DOHH2 (cell line): Measurements from ENCODE around the gene PPP1R12C.

Experiments used
- H3F3A ChIP-seq: fragments of 200-600 bp; sonication (generic), shearing (Covaris generic); 2 replicates; pipeline ENCODE4 v1.6.0; 2016; ENCODE audit warnings: antibody characterized with exemption, mild to moderate bottlenecking; ENCODE audit not compliant: control insufficient read depth, insufficient read depth
- H3K27ac ChIP-seq: fragments of 200-600 bp; sonication (generic); 2 replicates; pipeline ENCODE4 v1.5.1; 2014; ENCODE audit warnings: low read depth, mild to moderate bottlenecking, low read length, moderate library complexity
- H3K27me3 ChIP-seq: fragments of 200-600 bp; sonication (generic); 2 replicates; pipeline ENCODE4 v1.6.1; 2014; ENCODE audit warnings: mild to moderate bottlenecking, low read length, mixed read lengths; ENCODE audit not compliant: control insufficient read depth
- H3K36me3 ChIP-seq: fragments of 200-600 bp; sonication (generic); 2 replicates; pipeline ENCODE4 v1.6.1; 2014; ENCODE audit warnings: mild to moderate bottlenecking, low read length, moderate library complexity, mixed read lengths; ENCODE audit not compliant: control insufficient read depth
- H3K4me1 ChIP-seq: fragments of 200-600 bp; sonication (generic); 2 replicates; pipeline ENCODE4 v1.6.1; 2014; ENCODE audit warnings: mild to moderate bottlenecking, low read length, mixed read lengths; ENCODE audit not compliant: control insufficient read depth
- H3K4me2 ChIP-seq: fragments of 200-600 bp; sonication (generic); 2 replicates; pipeline ENCODE4 v1.6.0; 2014; ENCODE audit warnings: mild to moderate bottlenecking, low read length, moderate library complexity
- H3K4me3 ChIP-seq: fragments of 200-600 bp; sonication (generic); 2 replicates; pipeline ENCODE4 v1.5.1; 2014; ENCODE audit warnings: mild to moderate bottlenecking, low read length, mixed read lengths
- H3K79me2 ChIP-seq: fragments of 200-600 bp; sonication (generic); 2 replicates; pipeline ENCODE4 v1.6.1; 2014; ENCODE audit warnings: mild to moderate bottlenecking, low read length, mixed read lengths; ENCODE audit not compliant: control insufficient read depth
- H3K9me2 ChIP-seq: fragments of 200-600 bp; sonication (generic); replicated peaks from 2 replicates; pipeline ENCODE4 v1.6.1; 2014; ENCODE audit warnings: mild to moderate bottlenecking, low read length, mixed read lengths; ENCODE audit not compliant: control insufficient read depth
- H3K9me3 ChIP-seq: fragments of 200-600 bp; sonication (generic); 2 replicates; pipeline ENCODE4 v1.6.1; 2014; ENCODE audit warnings: antibody characterized with exemption, low read length, mixed read lengths; ENCODE audit not compliant: control insufficient read depth, insufficient read depth
- H4K20me1 ChIP-seq: fragments of 200-600 bp; sonication (generic); 2 replicates; pipeline ENCODE4 v1.6.0; 2014; ENCODE audit warnings: low read depth, mild to moderate bottlenecking, antibody characterized with exemption, low read length, moderate library complexity; ENCODE audit not compliant: control insufficient read depth, insufficient read depth
- EZH2phosphoT487 ChIP-seq: fragments of 200-600 bp; sonication (generic); IDR thresholded peaks from 2 replicates; pipeline ENCODE4 v1.6.1; 2017; ENCODE audit warnings: borderline replicate concordance, mild to moderate bottlenecking, antibody characterized with exemption, low read length, moderate library complexity, mixed read lengths
- TF ChIP-seq, protein P1 (sequence below): fragments of 200-600 bp; sonication (generic); IDR thresholded peaks from one replicate; pipeline ENCODE4 v1.5.1; 2014; ENCODE audit warnings: antibody characterized with exemption, mild to moderate bottlenecking, low read depth, low read length; ENCODE audit not compliant: poor library complexity, severe bottlenecking

The PPP1R12C gene

DNA sequence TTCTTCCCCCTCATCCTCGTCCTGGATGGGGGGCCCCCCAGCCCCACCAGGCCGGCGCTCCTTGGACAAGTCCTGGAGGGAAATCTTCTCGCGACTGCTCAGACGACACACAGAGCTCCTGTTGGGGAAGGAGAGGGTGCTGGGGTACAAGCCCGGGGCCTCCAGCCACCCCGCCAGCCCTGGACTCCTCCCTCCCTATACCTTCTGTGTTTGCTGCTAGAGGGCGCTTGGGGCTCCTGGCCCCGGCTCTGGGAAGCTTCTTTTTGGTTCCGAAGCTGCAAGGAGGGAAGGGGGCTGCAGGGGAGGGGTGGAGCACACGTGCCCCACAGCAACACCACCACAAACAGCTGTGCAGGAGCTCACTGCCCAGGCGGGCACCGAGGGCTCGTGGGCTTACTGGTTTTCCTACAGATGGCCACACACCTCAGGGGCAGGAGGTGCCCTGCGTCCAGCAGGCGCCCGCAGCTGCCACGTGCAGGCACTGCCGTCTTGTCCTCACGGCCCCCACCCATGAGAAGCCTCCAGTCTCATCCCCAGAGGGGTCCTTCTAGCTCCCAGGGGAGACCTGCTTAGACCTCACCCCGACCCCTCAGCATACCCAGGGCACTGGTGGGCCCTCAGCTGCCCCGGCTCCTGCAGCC is 21.3 kb downstream of the PPP1R12C start:
- Histone ChIP-seq H3K4me3 (no peak overlapping the region), H3K79me2 (peaks cover 3% of the 10 kb centered on the region; the same call in 1 of the 2 replicates), H3F3A (no peaks in the 10 kb centered on the region), H3K27ac (no peak overlapping the region), H3K9me3 (no peaks in the 10 kb centered on the region), H3K27me3 (no peaks in the 10 kb centered on the region), H4K20me1 (0 out of 2 replicates have a peak, but pooled peaks cover 6% of the 10 kb centered on the region), H3K9me2 (no peaks in the 10 kb centered on the region), H3K4me1 (0 out of 2 replicates have a peak, but pooled peaks cover 2% of the 10 kb centered on the region), H3K36me3 (peaks cover 46% of the 10 kb centered on the region), H3K4me2 (no peak overlapping the region)
- TF ChIP-seq, protein P1, sequence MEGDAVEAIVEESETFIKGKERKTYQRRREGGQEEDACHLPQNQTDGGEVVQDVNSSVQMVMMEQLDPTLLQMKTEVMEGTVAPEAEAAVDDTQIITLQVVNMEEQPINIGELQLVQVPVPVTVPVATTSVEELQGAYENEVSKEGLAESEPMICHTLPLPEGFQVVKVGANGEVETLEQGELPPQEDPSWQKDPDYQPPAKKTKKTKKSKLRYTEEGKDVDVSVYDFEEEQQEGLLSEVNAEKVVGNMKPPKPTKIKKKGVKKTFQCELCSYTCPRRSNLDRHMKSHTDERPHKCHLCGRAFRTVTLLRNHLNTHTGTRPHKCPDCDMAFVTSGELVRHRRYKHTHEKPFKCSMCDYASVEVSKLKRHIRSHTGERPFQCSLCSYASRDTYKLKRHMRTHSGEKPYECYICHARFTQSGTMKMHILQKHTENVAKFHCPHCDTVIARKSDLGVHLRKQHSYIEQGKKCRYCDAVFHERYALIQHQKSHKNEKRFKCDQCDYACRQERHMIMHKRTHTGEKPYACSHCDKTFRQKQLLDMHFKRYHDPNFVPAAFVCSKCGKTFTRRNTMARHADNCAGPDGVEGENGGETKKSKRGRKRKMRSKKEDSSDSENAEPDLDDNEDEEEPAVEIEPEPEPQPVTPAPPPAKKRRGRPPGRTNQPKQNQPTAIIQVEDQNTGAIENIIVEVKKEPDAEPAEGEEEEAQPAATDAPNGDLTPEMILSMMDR: no peak
- no peak for TF ChIP-seq EZH2phosphoT487

DNA sequence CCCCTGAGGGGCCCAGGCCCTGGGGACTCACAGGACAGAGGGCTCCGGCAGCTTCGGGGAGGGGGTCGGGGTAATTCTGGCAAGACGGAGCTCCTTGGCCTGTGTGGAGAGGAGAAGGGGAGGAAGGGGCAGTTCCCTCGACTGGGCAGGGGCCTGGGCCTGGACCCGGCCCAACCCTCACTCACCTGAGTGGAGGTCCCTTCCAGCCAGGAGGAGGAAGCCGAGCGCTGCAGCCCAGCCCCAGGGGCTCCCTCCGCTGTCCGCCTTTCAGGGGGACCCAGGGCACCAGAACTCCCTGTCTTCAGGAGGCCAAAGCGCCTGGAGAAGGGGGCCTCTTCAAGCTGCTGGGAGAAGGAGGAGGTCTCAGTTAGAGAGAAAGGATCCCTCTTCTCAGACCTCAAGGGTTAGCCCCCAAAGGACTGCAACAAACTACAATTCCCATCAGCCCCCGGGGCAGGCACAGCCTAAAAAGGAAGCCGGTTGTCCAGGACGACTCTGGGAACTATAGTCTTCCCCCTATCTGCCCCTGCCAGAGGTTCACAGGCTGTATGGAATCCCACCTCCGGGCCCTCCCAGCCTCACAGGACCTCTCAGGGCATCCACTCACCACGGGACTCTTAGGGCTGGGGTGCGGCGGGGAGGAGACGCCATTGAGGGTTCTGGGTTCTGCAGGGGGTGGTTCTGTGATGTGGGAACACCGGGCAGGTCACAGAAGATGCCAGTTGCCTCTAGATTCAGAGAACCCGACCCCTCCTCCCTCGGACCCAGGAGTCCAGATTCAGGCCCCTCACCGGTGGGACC is 22.0 kb downstream of the PPP1R12C start:
- peaks cover 50% of the 10 kb centered on the region for H3K36me3 ChIP-seq
- no peaks in the 10 kb centered on the region for H3F3A ChIP-seq
- 0 out of 2 replicates have a peak, but pooled peaks cover 2% of the 10 kb centered on the region for H3K4me1 ChIP-seq
- no peak overlapping the region for H3K27ac ChIP-seq
- H3K9me2 ChIP-seq: no peaks in the 10 kb centered on the region
- TF ChIP-seq EZH2phosphoT487: no peak
- TF ChIP-seq, protein P1: no peak
- H3K4me3 ChIP-seq: no peak overlapping the region
- H3K4me2 ChIP-seq: no peak overlapping the region
- no peaks in the 10 kb centered on the region for H3K9me3 ChIP-seq
- H4K20me1 ChIP-seq: 0 out of 2 replicates have a peak, but pooled peaks cover 6% of the 10 kb centered on the region
- H3K27me3 ChIP-seq: no peaks in the 10 kb centered on the region
- 0 out of 2 replicates have a peak, but pooled peaks cover 3% of the 10 kb centered on the region for H3K79me2 ChIP-seq

DNA sequence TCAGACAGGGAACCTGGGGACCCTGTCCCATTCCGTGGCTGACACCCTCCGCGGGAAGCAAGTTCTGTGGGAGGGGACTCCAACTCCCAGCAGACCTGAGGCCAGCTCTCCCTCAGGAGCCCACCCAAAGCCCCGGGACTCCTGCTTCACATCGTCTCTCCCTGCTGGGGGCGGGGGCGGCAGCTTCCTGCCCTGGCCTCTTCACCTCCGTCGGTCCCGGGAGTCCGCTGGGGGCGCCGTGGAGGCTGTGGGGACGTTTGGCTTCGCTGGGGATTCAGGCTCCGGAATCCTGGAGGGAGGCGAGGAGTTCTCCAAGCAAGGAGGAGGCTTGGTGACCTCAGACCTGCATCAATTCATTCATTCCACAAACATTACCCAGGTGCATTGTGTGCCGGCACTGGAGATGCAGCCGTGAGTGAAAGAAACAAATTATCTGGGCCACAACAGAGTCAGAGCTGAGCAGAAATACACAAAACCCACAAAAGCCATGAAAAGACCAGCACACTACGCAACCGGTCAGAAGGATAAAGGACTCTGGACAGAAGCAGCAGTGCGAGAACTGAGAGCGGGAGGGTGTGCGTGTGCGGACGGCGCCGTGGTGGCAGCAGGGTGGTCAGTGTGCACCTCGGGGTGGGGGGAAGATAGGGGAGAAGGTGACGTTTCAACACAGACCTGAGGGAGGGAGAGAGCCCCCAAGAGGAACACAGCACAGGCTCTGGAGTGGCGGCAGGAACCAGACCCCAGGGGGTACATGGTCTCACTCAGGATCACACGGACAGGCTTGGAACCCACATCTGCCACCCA is 22.8 kb downstream of the PPP1R12C start:
- TF ChIP-seq EZH2phosphoT487: no peak
- TF ChIP-seq, protein P1: no peak
- Histone ChIP-seq H3K36me3 (peaks cover 44% of the 10 kb centered on the region), H3K4me3 (no peak overlapping the region), H3K9me3 (no peaks in the 10 kb centered on the region), H3K9me2 (no peaks in the 10 kb centered on the region), H3K79me2 (0 out of 2 replicates have a peak, but pooled peaks cover 3% of the 10 kb centered on the region), H3K27ac (no peak overlapping the region), H3K4me2 (no peak overlapping the region), H4K20me1 (0 out of 2 replicates have a peak, but pooled peaks cover 6% of the 10 kb centered on the region), H3F3A (0 out of 2 replicates have a peak, but pooled peaks cover 2% of the 10 kb centered on the region), H3K27me3 (no peaks in the 10 kb centered on the region), H3K4me1 (0 out of 2 replicates have a peak, but pooled peaks cover 2% of the 10 kb centered on the region)
